HepG2 (cell line): ENCODE data around the gene CCDC8. TPM values are rescaled to one million over a fixed set of nuclear protein-coding genes. Genes with fewer than 3 reads are reported as not detected.

ENCODE experiments used
- ATAC-seq: fragments of 200-7000 bp; cut with Tn5 transposase; 3 replicates; pipeline ENCODE4 v1.9.1; 2020; ENCODE audit warnings: mild to moderate bottlenecking, moderate library complexity
- BruUV-seq: library from RNA; stranded (reverse); fragments of 400-500 nt; replicated peaks from 2 replicates; lab custom pipeline; 2021; lab: Mats Ljungman, UMichigan
- CTCF ChIA-PET: fragments of 300-600 bp; formaldehyde crosslinking; extraction: SDS; loops from one replicate; lab custom pipeline; 2021; ENCODE audit warnings: low total read pairs, inconsistent platforms, low intra/inter-chr PET ratio; lab: Yijun Ruan, JAX
- POLR2A ChIA-PET: fragments of 350-600 bp; sonication (Branson Sonifier 250); formaldehyde crosslinking; loops from one replicate; lab custom pipeline; 2020; ENCODE audit warnings: antibody characterized with exemption, inconsistent platforms; lab: Yijun Ruan, JAX
- DNase-seq: peaks from one replicate; pipeline ENCODE4 v3.0.0-alpha.2; 2015; ENCODE audit warnings: low spot score
- FAIRE-seq: peaks from 3 replicates; lab custom pipeline; 2011; peaks lifted over from hg19 to GRCh38; lab: Jason Lieb, UNC
- H2AFZ ChIP-seq: one replicate; pipeline ENCODE4 v1.6.1; 2011; ENCODE audit warnings: low read length, inconsistent platforms
- H3K27ac ChIP-seq: fragments of 300-600 bp; 3 replicates; pipeline ENCODE4 v1.8.0; 2011; ENCODE audit warnings: mixed run types, mild to moderate bottlenecking, mixed read lengths, low read length, inconsistent platforms; ENCODE audit not compliant: insufficient read depth; ENCODE audit errors: extremely low read length
- H3K27me3 ChIP-seq, 2 experiments: fragments of 200-600 bp in 1 of 2; 2 replicates in 1 of 2; 3 replicates in 1 of 2; pipeline versions ENCODE4 v1.6.0 to v1.8.0; 2011; ENCODE audit warnings: low read length in 2 of 2, mild to moderate bottlenecking in 2 of 2, moderate library complexity in 2 of 2, inconsistent platforms in 1 of 2; ENCODE audit not compliant: insufficient read depth in 2 of 2, control insufficient read depth in 1 of 2
- H3K36me3 ChIP-seq, 2 experiments: fragments of 200-600 bp in 1 of 2; replicated peaks in 1 of 2; 2 replicates in 1 of 2; 3 replicates in 1 of 2; pipeline versions ENCODE4 v1.5.1 to v1.8.0; 2011; ENCODE audit warnings: low read length in 2 of 2, inconsistent platforms in 1 of 2; ENCODE audit not compliant: insufficient read depth in 2 of 2, control insufficient read depth in 1 of 2
- H3K4me1 ChIP-seq: 2 replicates; pipeline ENCODE4 v1.5.1; 2012; ENCODE audit warnings: low read length, inconsistent platforms; ENCODE audit not compliant: insufficient read depth
- H3K4me2 ChIP-seq: 2 replicates; pipeline ENCODE4 v1.6.0; 2011; ENCODE audit warnings: low read depth, low read length, inconsistent platforms
- H3K4me3 ChIP-seq, 3 experiments: fragments of 200-600 bp in 1 of 3; sonication (generic), shearing (Covaris generic) in 1 of 3; replicated peaks in 1 of 3; 2 replicates each; pipeline ENCODE4 v1.5.1; 2011 to 2016; ENCODE audit warnings: low read length in 3 of 3, inconsistent platforms in 2 of 3, low read depth in 2 of 3, mild to moderate bottlenecking in 2 of 3, control low read depth in 1 of 3, mixed read lengths in 1 of 3; ENCODE audit not compliant: insufficient read depth in 1 of 3
- H3K79me2 ChIP-seq: one replicate; pipeline ENCODE4 v1.6.1; 2011; ENCODE audit warnings: low read length, inconsistent platforms; ENCODE audit not compliant: insufficient read depth
- H3K9ac ChIP-seq: 2 replicates; pipeline ENCODE4 v1.6.0; 2011; ENCODE audit warnings: mild to moderate bottlenecking, low read depth, low read length, inconsistent platforms; ENCODE audit not compliant: insufficient read depth
- H3K9me3 ChIP-seq: 2 replicates; pipeline ENCODE4 v1.5.1; 2012; ENCODE audit warnings: mild to moderate bottlenecking, low read length
- H4K20me1 ChIP-seq: 2 replicates; pipeline ENCODE4 v1.6.0; 2011; ENCODE audit warnings: inconsistent platforms, mild to moderate bottlenecking, low read length, moderate library complexity; ENCODE audit not compliant: insufficient read depth
- AGO2 ChIP-seq: fragments of 200-400 bp; formaldehyde crosslinking; optimal IDR thresholded peaks from 2 replicates; pipeline ENCODE3; 2017; ENCODE audit warnings: mild to moderate bottlenecking, low read depth, low read length, moderate library complexity
- EEA1 ChIP-seq: sonication (generic); formaldehyde crosslinking; IDR thresholded peaks from 2 replicates; pipeline ENCODE4 v1.5.1; 2020; ENCODE audit warnings: mild to moderate bottlenecking, missing genetic modification reagents, borderline replicate concordance
- HNF4A ChIP-seq: sonication (generic); formaldehyde crosslinking; IDR thresholded peaks from 2 replicates; pipeline ENCODE4 v1.4.0; 2020; ENCODE audit warnings: missing genetic modification reagents
- NFRKB ChIP-seq: fragments of 450-650 bp; IDR thresholded peaks from 2 replicates; pipeline ENCODE4 v1.6.1; 2017
- SMYD3 ChIP-seq: sonication (generic); formaldehyde crosslinking; IDR thresholded peaks from 2 replicates; pipeline ENCODE4 v1.8.1; 2023; ENCODE audit warnings: mild to moderate bottlenecking, missing genetic modification reagents
- SOX13 ChIP-seq, 3 experiments: fragments of 450-650 bp in 1 of 3; sonication (generic) in 1 of 3; formaldehyde crosslinking in 1 of 3; IDR thresholded peaks in 2 of 3; conservative IDR thresholded peaks in 1 of 3; 2 replicates each; pipeline versions ENCODE4 v1.5.0 to v1.6.1; 2016 to 2020; ENCODE audit warnings: antibody characterized with exemption in 1 of 3, mild to moderate bottlenecking in 1 of 3, missing compliant biosample characterization in 1 of 3, missing genetic modification reagents in 1 of 3, moderate library complexity in 1 of 3
- TBL1XR1 ChIP-seq: fragments of 150-350 bp; IDR thresholded peaks from 2 replicates; pipeline ENCODE4 v1.6.1; 2014; ENCODE audit warnings: borderline replicate concordance, low read length; ENCODE audit not compliant: partially characterized antibody
- ZNF550 ChIP-seq: sonication (generic); formaldehyde crosslinking; IDR thresholded peaks from 2 replicates; pipeline ENCODE4 v1.4.0; 2020; ENCODE audit warnings: mild to moderate bottlenecking, missing genetic modification reagents, borderline replicate concordance
- ZNF614 ChIP-seq: IDR thresholded peaks from 2 replicates; pipeline ENCODE4 v1.6.1; 2018; ENCODE audit warnings: missing biosample characterization, missing genetic modification reagents, inconsistent platforms, borderline replicate concordance
- ZNF766 ChIP-seq: sonication (generic); formaldehyde crosslinking; IDR thresholded peaks from 2 replicates; pipeline ENCODE4 v1.5.0; 2020; ENCODE audit warnings: missing genetic modification reagents, borderline replicate concordance
- WGBS: methylation state at CpG from one replicate; pipeline ENCODE4 v1.1.6; 2017; ENCODE audit warnings: low lambda C conversion rate; 5-methylcytosine and 5-hydroxymethylcytosine counted together
- in situ Hi-C: cut with HindIII; loops from 2 replicates; pipeline ENCODE4 v1.10.0; 2017; ENCODE audit warnings: low pct_unique_long_range_greater_than_20kb; ENCODE audit not compliant: extremely low pct_ligation_motif_present
- intact Hi-C: fragments of 100-400 bp; cut with micrococcal nuclease; formaldehyde crosslinking; loops from one replicate; pipeline ENCODE4 v1.10.0; 2022; ENCODE audit not compliant: unreplicated experiment
- polyA plus RNA-seq, 8 experiments: library from polyadenylated mRNA; depleted of rRNA in 3 of 8; stranded (reverse) in 7 of 8; unstranded in 1 of 8; fragments of >200 nt; fragmentation: Illumina TruSeq in 4 of 8; extraction: Trizol in 4 of 8; gene quantifications; 2 replicates each; pipeline versions ENCODE4 v1.2.1 to v1.2.3, GENCODE V29; 2011 to 2016; ENCODE audit warnings: low read depth in 4 of 8, missing spikeins in 1 of 8, mixed read lengths in 1 of 8; ENCODE audit not compliant: insufficient read depth in 1 of 8
- total RNA-seq, 5 experiments: library from RNA; depleted of rRNA; stranded (reverse); fragments of >200 nt; fragmentation: Illumina TruSeq; extraction: Trizol; gene quantifications; 2 replicates each; pipeline ENCODE4 v1.2.3, GENCODE V29; 2016; ENCODE audit warnings: low read depth in 1 of 5
- TF ChIP-seq, protein P1 (sequence below): sonication (generic); formaldehyde crosslinking; IDR thresholded peaks from 2 replicates; pipeline ENCODE4 v1.4.0; 2020; ENCODE audit warnings: mild to moderate bottlenecking, missing genetic modification reagents
- TF ChIP-seq, protein P2 (sequence below): sonication (generic); formaldehyde crosslinking; IDR thresholded peaks from 2 replicates; pipeline ENCODE4 v1.4.0; 2020; ENCODE audit warnings: missing genetic modification reagents

Gene CCDC8
- total and polyA plus RNA-seq, 2 of the 13 experiments (the other 11 are each of a cell fraction or from before 2014, with no cell fraction given), result 0.04 TPM; not detected in 1

DNA sequence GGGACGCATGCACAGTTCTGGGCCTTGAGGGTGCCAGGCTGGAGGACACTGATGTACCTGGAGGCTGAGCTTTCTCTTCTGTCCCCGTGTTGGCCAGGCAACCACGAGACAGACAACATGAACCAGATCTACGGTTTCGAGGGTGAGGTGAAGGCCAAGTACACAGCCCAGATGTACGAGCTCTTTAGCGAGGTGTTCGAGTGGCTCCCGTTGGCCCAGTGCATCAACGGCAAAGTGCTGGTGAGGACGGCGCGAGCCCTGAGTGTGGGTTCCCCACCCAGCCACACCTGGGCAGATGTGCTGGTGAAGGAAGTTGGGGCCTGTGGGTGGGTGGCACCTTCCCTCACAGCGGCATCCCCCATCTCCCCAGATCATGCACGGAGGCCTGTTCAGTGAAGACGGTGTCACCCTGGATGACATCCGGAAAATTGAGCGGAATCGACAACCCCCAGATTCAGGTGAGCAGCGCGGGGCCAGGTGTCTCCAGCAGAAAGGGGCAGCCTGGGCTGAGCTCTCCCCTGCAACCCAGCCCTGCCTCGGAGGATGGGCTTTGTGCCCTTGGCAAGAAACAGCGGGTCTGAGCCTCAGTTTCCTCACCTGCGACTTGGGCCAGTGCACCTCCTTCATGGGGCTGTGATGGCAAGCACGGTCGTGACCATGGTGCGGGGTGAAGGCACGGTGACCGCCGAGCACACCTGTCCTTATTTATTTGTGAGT, 26.2 kb downstream of the CCDC8 start:
- ChIA-PET CTCF (interaction anchor here (1.5 kb wide), 1 partner anchor 9 kb away, joined by 5 read pairs; no protein-coding TSS in a partner anchor), POLR2A (no interaction called here)
- Histone ChIP-seq H4K20me1 (no peaks in the 10 kb centered on the region), H3K4me1 (peaks cover 11% of the 10 kb centered on the region), H2AFZ (no peak overlapping the region), H3K27ac (no peak overlapping the region), H3K36me3 (peaks cover 20 to 70% of the 10 kb centered on the region in 2 experiments), H3K4me2 (no peak overlapping the region), H3K4me3 (no peak overlapping the region), H3K9me3 (no peaks in the 10 kb centered on the region), H3K9ac (no peak overlapping the region), H3K79me2 (no peaks in the 10 kb centered on the region), H3K27me3 (no peaks in the 10 kb centered on the region)
- intact Hi-C loops, result no loop called here
- TF ChIP-seq AGO2 (peak; percentile 40), EEA1 (no peak)
- WGBS, result 96% methylated on average over 21 of the region's 30 CpGs
- in situ Hi-C loops, result no loop called here
- no TSS peak for BruUV-seq
- ATAC-seq (no peak), FAIRE-seq (no peak), DNase-seq (no peak)

- 64% methylated on average over 8 of the region's 10 CpGs for WGBS
- no TSS peak for BruUV-seq
- peaks cover 11% of the 10 kb centered on the region for H3K4me1 ChIP-seq
- no peaks in the 10 kb centered on the region for H3K9me3 ChIP-seq
- no peaks in the 10 kb centered on the region for H3K79me2 ChIP-seq
- in situ Hi-C loops, result no loop called here
- ChIA-PET POLR2A (no interaction called here), CTCF (interaction anchor here (1.5 kb wide), 1 partner anchor 10 kb away, joined by 5 read pairs; no protein-coding TSS in a partner anchor)
- intact Hi-C loops, result no loop called here
- no peak overlapping the region for H3K4me2 ChIP-seq
- FAIRE-seq, result no peak
- no peak overlapping the region for H3K27ac ChIP-seq
- no peaks in the 10 kb centered on the region for H3K27me3 ChIP-seq
- peaks cover 17 to 74% of the 10 kb centered on the region in 2 experiments for H3K36me3 ChIP-seq
- no peaks in the 10 kb centered on the region for H4K20me1 ChIP-seq
- no peak for DNase-seq
- H3K9ac ChIP-seq, result no peak overlapping the region
- H2AFZ ChIP-seq, result no peak overlapping the region
- peak; percentile 50 for ATAC-seq
- H3K4me3 ChIP-seq, result no peak overlapping the region
- no peak for TF ChIP-seq ZNF766 (CRISPR knock-in tag)
- no peak for TF ChIP-seq SMYD3 (CRISPR knock-in tag)
- TF ChIP-seq, protein P1, sequence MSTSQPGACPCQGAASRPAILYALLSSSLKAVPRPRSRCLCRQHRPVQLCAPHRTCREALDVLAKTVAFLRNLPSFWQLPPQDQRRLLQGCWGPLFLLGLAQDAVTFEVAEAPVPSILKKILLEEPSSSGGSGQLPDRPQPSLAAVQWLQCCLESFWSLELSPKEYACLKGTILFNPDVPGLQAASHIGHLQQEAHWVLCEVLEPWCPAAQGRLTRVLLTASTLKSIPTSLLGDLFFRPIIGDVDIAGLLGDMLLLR (CRISPR knock-in tag), result no peak
- TF ChIP-seq ZNF550, result no peak
- TF ChIP-seq SOX13 (IDR thresholded peaks at IDR 0.05), result no peak
- no peak for TF ChIP-seq SOX13 (CRISPR knock-in tag; conservative IDR thresholded peaks at IDR 0.05 in 1 of 2, IDR thresholded peaks at IDR 0.05 in 1 of 2)
- TF ChIP-seq TBL1XR1, result no peak
- TF ChIP-seq ZNF614 (CRISPR knock-in tag), result no peak
- no peak for TF ChIP-seq HNF4A
- TF ChIP-seq, protein P2, sequence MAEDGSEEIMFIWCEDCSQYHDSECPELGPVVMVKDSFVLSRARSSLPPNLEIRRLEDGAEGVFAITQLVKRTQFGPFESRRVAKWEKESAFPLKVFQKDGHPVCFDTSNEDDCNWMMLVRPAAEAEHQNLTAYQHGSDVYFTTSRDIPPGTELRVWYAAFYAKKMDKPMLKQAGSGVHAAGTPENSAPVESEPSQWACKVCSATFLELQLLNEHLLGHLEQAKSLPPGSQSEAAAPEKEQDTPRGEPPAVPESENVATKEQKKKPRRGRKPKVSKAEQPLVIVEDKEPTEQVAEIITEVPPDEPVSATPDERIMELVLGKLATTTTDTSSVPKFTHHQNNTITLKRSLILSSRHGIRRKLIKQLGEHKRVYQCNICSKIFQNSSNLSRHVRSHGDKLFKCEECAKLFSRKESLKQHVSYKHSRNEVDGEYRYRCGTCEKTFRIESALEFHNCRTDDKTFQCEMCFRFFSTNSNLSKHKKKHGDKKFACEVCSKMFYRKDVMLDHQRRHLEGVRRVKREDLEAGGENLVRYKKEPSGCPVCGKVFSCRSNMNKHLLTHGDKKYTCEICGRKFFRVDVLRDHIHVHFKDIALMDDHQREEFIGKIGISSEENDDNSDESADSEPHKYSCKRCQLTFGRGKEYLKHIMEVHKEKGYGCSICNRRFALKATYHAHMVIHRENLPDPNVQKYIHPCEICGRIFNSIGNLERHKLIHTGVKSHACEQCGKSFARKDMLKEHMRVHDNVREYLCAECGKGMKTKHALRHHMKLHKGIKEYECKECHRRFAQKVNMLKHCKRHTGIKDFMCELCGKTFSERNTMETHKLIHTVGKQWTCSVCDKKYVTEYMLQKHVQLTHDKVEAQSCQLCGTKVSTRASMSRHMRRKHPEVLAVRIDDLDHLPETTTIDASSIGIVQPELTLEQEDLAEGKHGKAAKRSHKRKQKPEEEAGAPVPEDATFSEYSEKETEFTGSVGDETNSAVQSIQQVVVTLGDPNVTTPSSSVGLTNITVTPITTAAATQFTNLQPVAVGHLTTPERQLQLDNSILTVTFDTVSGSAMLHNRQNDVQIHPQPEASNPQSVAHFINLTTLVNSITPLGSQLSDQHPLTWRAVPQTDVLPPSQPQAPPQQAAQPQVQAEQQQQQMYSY (CRISPR knock-in tag), result no peak
- no peak for TF ChIP-seq NFRKB
These were observed 27.2 kb downstream of the CCDC8 start for GRCh38 chr19:46386151-46386550.
